Middle frontal gyrus (tissue), 1 donor: ENCODE results near the gene RASL12.
"Not testable (repeated sequence)": the region's sequence is repeated elsewhere in the genome, so short reads cannot be mapped to it uniquely, and the experiment has no call there.

Experiments
- DNase-seq: peaks from one replicate; pipeline ENCODE4 v3.0.0-alpha.2; 2015; ENCODE audit warnings: low spot score; ENCODE audit errors: extremely low spot score

The RASL12 gene

GRCh38 chr15:65075607-65076395 lies 8.0 kb upstream of the RASL12 start:
- DNase-seq: not testable (repeated sequence)

GRCh38 chr15:65074946-65075345 lies 7.2 kb upstream of the RASL12 start:
- DNase-seq: not testable (repeated sequence)

DNA sequence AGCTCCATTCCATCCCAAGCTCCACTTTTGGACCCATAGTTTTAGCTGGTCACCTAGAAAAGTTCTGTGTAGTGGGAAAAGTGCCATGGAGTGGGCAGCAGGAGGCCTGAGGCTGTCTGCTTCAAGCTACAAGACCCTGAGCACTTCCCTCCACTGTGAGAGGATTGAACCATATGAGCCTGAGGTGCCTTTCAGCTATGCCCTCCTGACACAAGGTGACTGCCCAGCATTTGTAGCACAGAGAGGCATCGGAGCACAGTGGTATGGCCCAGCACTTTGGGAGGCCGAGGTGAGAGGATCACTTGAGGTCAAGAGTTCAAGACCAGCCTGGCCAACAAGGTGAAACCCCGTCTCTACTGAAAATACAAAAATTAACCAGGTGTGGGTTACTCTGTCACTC lies 4.8 kb upstream of the RASL12 start:
- no peak for DNase-seq

GRCh38 chr15:65072027-65072426 lies 4.2 kb upstream of the RASL12 start:
- no peak for DNase-seq

DNA sequence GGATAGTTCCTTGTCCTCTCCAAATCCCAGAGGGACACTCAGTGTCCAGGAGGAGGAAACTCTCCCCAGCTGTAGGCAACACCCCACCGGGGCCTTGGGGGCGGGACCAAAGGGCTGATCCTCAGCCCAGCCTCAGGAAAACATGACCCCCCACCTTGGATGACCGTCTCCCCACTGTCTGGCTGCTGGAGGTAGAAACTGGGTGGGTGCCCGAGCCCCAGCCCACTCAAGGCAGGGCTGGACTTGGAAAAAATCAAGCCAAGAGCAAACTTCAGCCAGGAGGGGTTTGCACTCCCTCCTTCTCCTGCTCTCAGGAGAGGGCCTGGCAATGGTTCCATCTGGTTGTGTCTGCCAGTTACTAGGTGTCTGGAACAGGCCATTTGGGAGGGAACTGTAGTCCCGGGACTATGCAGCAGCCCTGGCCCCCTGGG lies 3.6 kb upstream of the RASL12 start:
- no peak for DNase-seq

- DNase-seq: no peak
Observed at GRCh38 chr15:65069779-65070546, 2.2 kb upstream of the RASL12 start.

GRCh38 chr15:65069179-65069578 lies 1.4 kb upstream of the RASL12 start:
- DNase-seq: no peak

DNA sequence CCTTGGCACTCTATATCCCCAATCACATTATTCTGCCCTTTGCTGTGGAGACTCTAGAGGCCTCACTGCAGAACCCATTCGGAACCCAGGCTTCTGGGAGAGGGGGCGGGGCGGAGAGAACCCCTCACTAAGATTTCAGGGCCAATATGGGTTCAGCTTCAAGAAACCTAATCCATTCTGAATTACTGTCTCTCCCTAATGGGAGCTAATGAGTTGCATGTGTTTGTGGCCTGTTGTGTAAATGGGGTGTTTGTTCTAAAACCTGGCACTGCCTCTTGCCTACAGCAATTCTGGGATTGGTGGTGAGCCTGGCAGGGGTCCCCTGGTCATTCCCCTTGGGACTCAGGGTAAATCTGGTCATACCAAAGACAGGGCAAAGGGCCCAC lies 605 bp upstream of the RASL12 start:
- DNase-seq: no peak

GRCh38 chr15:65067317-65067644 lies 510 bp downstream of the RASL12 start:
- DNase-seq: no peak

GRCh38 chr15:65066635-65067316 lies 1.0 kb downstream of the RASL12 start:
- DNase-seq: no peak

GRCh38 chr15:65066001-65066634 lies 1.7 kb downstream of the RASL12 start:
- no peak for DNase-seq

- no peak for DNase-seq
Observed at GRCh38 chr15:65062726-65063125, 5.1 kb downstream of the RASL12 start.

DNA sequence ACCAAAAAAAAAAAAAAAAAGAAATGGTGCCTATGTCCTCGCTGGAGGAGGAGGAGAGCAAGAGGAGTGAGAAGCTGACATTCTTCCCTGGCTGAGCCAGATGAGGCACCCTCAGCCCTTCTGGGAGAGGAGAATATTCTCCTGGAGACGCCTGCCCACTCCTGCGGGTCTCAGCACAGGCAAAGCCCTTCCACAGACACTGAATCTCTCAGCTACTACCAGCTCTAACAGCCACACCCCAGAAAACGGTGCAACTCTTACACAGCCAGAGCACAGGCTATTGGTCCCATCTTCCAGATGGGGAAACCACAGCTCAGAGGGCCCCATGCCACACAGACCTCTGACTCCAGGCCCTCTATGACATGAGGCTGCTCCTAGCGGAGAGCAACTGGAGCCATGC lies 5.7 kb downstream of the RASL12 start:
- no peak for DNase-seq

- DNase-seq: peak; percentile 9
Observed at GRCh38 chr15:65060641-65061397, 7.0 kb downstream of the RASL12 start.

DNA sequence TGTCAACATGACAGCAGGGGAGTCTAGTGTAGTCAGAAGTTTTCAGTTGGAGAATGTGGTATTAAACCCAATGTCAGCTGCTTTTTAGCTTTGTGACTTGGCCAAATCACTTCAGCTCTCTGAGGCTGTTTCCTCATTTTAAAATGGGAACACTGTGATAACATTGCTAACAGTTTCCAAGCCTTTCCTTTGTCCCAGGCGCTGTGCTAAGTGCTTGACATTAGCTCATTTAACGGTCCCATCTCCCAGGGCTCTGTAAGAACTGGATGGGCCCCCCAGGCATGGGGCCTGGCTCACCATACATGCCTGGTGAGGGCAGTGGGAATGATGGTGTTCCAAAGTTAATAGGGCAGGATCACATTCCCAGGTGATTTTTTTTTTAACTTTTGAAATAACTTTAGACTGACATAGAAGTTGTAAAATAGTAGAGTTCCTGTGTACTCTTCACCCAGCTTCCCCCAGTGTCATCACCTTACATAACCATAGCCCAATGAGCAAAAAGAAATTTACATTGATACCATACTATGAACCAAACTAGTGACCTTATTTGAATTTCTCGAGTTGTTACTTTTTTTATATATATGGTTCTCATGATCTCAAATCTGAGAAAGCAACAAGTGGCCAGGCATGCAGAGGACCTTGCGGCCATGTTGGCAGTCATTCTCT lies 7.7 kb downstream of the RASL12 start:
- no peak for DNase-seq

- DNase-seq: no peak
Observed at GRCh38 chr15:65059369-65059750, 8.4 kb downstream of the RASL12 start.

GRCh38 chr15:65058394-65059368 lies 9.1 kb downstream of the RASL12 start:
- no peak for DNase-seq

DNA sequence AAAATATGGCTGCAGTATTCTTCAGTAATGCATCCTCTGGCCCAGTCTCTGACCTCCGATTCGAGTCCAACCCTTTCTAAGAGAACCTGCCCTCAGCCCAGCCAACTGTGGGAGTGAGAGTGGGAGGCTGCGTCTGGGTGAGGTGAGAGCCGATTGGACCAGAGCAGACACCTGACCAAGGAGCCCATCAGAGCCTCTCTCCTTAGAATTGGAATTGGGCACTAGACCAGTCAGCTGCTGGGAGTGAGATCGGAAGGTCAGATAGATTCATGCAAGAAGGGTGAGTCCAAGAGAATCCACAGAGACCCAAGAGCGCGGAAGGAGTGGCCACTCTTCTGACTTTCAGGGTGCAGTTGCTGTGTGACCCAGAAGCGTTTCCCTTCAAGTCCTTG lies 10.2 kb downstream of the RASL12 start:
- DNase-seq: no peak

DNA sequence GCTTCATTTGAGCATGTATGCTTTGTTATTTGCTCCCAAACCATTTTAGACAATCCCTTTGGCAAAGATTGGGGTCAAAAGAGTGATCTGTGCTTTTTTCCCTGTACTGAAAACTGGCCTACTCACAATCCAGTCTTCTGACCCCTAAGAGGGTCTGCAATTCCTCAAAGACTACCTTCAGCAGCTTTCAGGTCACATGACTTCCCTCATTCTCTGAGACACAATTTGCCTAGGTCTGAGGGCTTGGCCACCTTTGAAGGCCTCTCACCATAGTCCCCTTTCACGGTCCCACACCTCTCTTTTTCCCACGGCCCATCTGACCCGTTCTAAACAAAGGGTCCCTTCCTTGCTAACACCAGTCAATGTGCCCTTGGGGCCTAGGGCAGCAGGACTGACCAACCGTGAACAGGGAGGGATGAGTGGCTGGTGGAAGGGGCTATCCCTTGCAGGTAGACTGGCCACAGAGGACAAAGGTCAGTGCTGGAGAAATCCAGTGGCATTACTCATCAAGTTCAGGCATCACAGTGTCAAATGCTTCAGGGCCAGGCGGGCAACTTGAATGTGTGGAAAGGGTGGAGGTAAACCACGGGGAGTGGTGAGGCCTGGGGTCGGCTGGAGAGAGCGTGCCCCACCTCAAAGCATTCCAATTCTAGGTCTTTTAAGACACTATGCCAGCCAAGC lies 10.8 kb downstream of the RASL12 start:
- DNase-seq: no peak
